HG03159 (cell line): ENCODE results near the gene PCDHA1.
"Not testable (repeated sequence)": the region's sequence is repeated elsewhere in the genome, so short reads cannot be mapped to it uniquely, and the experiment has no call there.

Experiments used
- ATAC-seq: cut with Tn5 transposase; IDR thresholded peaks from one replicate; pipeline ENCODE4 v1.9.1; 2021; ENCODE audit warnings: mild to moderate bottlenecking, moderate library complexity; ENCODE audit not compliant: unreplicated experiment

Gene PCDHA1

GRCh38 chr5:140849831-140850634, 64.1 kb downstream of the PCDHA1 start:
- not testable (repeated sequence) for ATAC-seq

GRCh38 chr5:140855772-140856674, 70.1 kb downstream of the PCDHA1 start, which contains the start of gene PCDHA10:
Gene PCDHA10 (plus strand): TSS chr5:140855897. CDS start chr5:140856049, 152 bp downstream.
- no peak for ATAC-seq

- ATAC-seq = no peak
Observed at GRCh38 chr5:140857177-140857986, 71.4 kb downstream of the PCDHA1 start.

- no peak for ATAC-seq
Observed at GRCh38 chr5:140857987-140858240, 72.0 kb downstream of the PCDHA1 start.

GRCh38 chr5:140862441-140863295, 76.7 kb downstream of the PCDHA1 start:
- no peak for ATAC-seq

GRCh38 chr5:140868721-140869554, 83.0 kb downstream of the PCDHA1 start, which contains the start of gene PCDHA11:
Gene PCDHA11 (plus strand): TSS chr5:140868957. CDS start chr5:140869104, 147 bp downstream.
- ATAC-seq = no peak

- no peak for ATAC-seq
Observed at GRCh38 chr5:140869555-140869886, 83.6 kb downstream of the PCDHA1 start.

- ATAC-seq = no peak
Observed at GRCh38 chr5:140870221-140871201, 84.6 kb downstream of the PCDHA1 start.

- ATAC-seq = no peak
Observed at GRCh38 chr5:140875085-140876065, 89.4 kb downstream of the PCDHA1 start, which contains the start of gene PCDHA12. Gene PCDHA12 (plus strand): TSS chr5:140875308. CDS start chr5:140875473, 165 bp downstream.

- not testable (repeated sequence) for ATAC-seq
Observed at GRCh38 chr5:140876541-140877261, 90.8 kb downstream of the PCDHA1 start.

GRCh38 chr5:140877262-140877581, 91.3 kb downstream of the PCDHA1 start:
- ATAC-seq = no peak

GRCh38 chr5:140881889-140882590, 96.1 kb downstream of the PCDHA1 start, which contains the start of gene PCDHA13:
Gene PCDHA13 (plus strand): TSS chr5:140882124. CDS start chr5:140882269, 145 bp downstream.
- no peak for ATAC-seq

- no peak for ATAC-seq
Observed at GRCh38 chr5:140882591-140882899, 96.6 kb downstream of the PCDHA1 start.

- no peak for ATAC-seq
Observed at GRCh38 chr5:140883373-140883772, 97.4 kb downstream of the PCDHA1 start.

GRCh38 chr5:140883927-140884697, 98.2 kb downstream of the PCDHA1 start:
- ATAC-seq = no peak
